SK-N-MC (cell line): ENCODE results near the gene PNCK.

Experiments used
- DNase-seq: peaks from one replicate; pipeline ENCODE4 v3.0.0-alpha.2; 2011; ENCODE audit warnings: low read depth, low spot score
- H3K27ac ChIP-seq: fragments of 200-600 bp; sonication (generic); 2 replicates; pipeline ENCODE4 v1.5.1; 2016; ENCODE audit warnings: mixed run types
- H3K36me3 ChIP-seq: fragments of 200-600 bp; sonication (generic); 2 replicates; pipeline ENCODE4 v1.6.1; 2017; ENCODE audit warnings: antibody characterized with exemption, low read length, mixed read lengths; ENCODE audit not compliant: insufficient read depth
- H3K4me3 ChIP-seq: fragments of 200-600 bp; sonication (generic); 2 replicates; pipeline ENCODE4 v1.5.1; 2016
- H3K9ac ChIP-seq: fragments of 200-600 bp; sonication (generic); 2 replicates; pipeline ENCODE4 v1.8.0; 2017; ENCODE audit warnings: mixed run types, mixed read lengths; ENCODE audit not compliant: insufficient read length
- H3K9me3 ChIP-seq: fragments of 200-600 bp; sonication (generic); 2 replicates; pipeline ENCODE4 v1.6.1; 2017; ENCODE audit warnings: low read depth, mild to moderate bottlenecking, antibody characterized with exemption, low read length, moderate library complexity, mixed read lengths
- EZH2 ChIP-seq: fragments of 200-600 bp; sonication (generic); IDR thresholded peaks from one replicate; pipeline ENCODE4 v1.6.1; 2017; ENCODE audit warnings: antibody characterized with exemption
- FOXP2 ChIP-seq: optimal IDR thresholded peaks from 2 replicates; pipeline ENCODE3; 2011; ENCODE audit warnings: mild to moderate bottlenecking, moderate library complexity; ENCODE audit not compliant: insufficient read depth; ENCODE audit errors: extremely low read length, control extremely low read depth
- POLR2AphosphoS5 ChIP-seq: IDR thresholded peaks from 2 replicates; pipeline ENCODE4 v1.6.1; 2012; ENCODE audit warnings: mild to moderate bottlenecking, low read depth, low read length, borderline replicate concordance

Gene PNCK

DNA sequence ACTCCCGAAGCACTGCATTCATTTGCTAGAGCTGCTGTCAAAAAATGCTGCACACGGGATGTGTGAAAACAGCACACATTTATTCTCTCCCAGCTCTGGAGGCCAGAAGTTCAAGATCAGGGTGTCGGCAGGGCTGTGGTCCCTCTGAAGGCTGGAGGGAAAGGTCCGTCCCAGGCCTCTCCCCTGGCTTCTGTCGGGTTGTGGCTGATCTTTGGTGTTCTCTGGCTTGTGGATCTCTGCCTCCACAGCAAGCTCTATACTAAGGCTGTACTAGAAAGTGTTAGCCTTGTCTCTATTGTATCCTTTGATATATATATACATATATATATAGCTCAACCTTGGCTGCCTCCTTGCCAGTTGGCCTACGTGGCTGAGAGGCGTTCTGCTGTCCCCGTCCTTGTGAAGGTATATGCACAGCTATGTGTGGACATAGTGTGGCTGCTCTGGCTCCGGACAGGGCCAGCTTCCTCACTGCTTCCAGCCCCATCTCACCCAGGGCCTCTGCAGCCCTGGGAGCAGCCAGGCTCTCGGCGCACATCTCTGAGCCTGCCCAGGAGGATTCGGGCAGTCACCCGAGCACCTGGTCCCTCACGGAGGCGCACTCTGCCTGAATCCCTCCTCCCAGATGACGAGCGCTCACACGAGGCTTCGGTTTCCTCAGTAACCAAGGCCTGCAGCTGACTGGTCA lies 41.6 kb downstream of the PNCK start:
- DNase-seq: no peak
- TF ChIP-seq POLR2AphosphoS5 (no peak), EZH2 (no peak), FOXP2 (no peak)
- H3K9ac ChIP-seq: no peak overlapping the region
- no peaks in the 10 kb centered on the region for H3K9me3 ChIP-seq
- H3K4me3 ChIP-seq: no peak overlapping the region
- no peak overlapping the region for H3K27ac ChIP-seq
- no peaks in the 10 kb centered on the region for H3K36me3 ChIP-seq

DNA sequence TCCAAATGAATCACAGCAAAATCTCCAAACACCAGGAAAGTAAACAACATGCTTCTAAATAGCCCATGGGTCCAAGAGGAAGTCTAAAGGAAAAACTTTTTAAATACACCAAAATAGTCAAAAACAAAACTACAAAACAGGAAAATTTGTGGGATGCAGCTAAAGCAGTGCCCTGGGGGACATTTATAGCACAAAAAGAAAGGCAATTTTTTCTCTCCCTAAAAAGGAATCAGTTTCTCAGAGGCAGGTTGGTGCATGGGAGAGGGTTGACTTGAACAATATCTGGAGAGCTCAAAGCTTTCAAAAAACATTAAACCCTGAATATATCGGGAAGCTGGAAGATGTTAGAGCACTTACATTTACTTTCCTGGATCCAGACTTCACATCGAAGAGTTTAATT lies 42.3 kb downstream of the PNCK start:
- H3K9me3 ChIP-seq: no peaks in the 10 kb centered on the region
- H3K9ac ChIP-seq: no peak overlapping the region
- no peak overlapping the region for H3K4me3 ChIP-seq
- H3K27ac ChIP-seq: no peak overlapping the region
- DNase-seq: no peak
- TF ChIP-seq POLR2AphosphoS5: no peak
- no peak for TF ChIP-seq FOXP2
- no peak for TF ChIP-seq EZH2
- no peaks in the 10 kb centered on the region for H3K36me3 ChIP-seq

DNA sequence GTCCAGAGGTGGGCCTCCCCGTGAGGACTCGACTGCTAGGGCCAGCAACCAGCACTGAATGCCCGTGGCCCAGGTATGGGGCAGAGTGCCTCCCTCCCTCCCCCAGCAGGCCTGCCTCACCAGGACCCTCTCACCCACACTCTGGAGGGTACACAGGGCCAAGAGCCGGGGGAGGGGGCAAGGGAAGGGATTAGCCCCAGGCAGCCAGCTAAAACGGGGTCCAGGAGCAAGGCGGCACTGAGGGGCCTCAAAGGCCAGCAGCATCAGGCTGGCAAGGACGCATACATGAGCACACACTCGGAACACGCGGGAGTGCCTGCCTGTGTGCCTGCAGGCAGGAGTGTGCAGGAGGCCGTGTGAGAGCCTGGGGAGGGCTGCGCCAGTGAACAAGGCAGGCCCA lies 44.9 kb downstream of the PNCK start:
- Histone ChIP-seq H3K36me3 (no peaks in the 10 kb centered on the region), H3K9ac (no peak overlapping the region), H3K4me3 (no peak overlapping the region), H3K9me3 (no peaks in the 10 kb centered on the region), H3K27ac (no peak overlapping the region)
- TF ChIP-seq EZH2: no peak
- TF ChIP-seq POLR2AphosphoS5: no peak
- TF ChIP-seq FOXP2: no peak
- DNase-seq: no peak

DNA sequence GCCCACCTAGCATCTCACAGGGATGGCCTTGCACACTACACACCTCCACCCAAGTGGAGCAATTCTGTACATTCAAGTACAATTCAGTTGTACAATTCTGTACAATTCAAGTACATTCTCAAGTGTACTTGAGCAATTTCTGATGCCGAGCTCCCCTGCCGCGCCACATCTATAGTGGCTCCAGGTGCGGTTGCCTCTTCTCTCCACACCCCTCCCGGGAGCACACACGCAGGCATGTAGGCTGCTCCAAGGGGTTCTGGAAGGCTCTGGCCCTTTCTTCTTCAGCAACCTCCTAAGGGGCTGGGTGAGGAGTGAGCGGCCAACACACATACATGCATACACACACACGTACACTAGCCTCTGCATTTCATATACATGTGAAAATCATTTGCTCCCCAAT lies 45.5 kb downstream of the PNCK start:
- no peak for DNase-seq
- H3K9me3 ChIP-seq: no peaks in the 10 kb centered on the region
- no peak overlapping the region for H3K4me3 ChIP-seq
- H3K36me3 ChIP-seq: no peaks in the 10 kb centered on the region
- no peak for TF ChIP-seq EZH2
- no peak for TF ChIP-seq POLR2AphosphoS5
- no peak for TF ChIP-seq FOXP2
- H3K27ac ChIP-seq: no peak overlapping the region
- no peak overlapping the region for H3K9ac ChIP-seq

DNA sequence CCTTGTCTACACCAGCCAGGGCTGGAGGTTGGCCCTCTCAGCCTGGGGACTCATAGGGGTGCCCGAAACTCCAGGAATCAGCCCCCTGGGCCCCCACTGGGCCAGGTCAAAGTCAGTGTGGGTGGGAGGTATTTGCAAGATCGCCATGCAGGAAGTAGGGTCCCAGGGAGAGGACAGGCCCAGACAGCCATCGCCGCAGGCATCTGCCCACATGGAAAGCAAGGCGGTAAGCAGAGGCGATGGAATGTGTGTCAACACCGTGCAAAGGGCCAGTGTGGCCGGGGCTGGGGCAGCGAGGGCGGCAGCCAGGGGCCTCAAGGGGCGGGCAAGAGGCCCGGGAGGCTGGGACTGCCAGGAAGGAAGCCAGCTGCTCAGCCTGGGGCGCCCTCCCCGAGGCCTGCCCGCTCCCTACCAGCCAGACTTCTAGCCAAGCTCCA lies 45.9 kb downstream of the PNCK start:
- DNase-seq: no peak
- no peak overlapping the region for H3K4me3 ChIP-seq
- H3K27ac ChIP-seq: no peak overlapping the region
- H3K36me3 ChIP-seq: no peaks in the 10 kb centered on the region
- no peak overlapping the region for H3K9ac ChIP-seq
- TF ChIP-seq FOXP2 (no peak), POLR2AphosphoS5 (no peak), EZH2 (no peak)
- no peaks in the 10 kb centered on the region for H3K9me3 ChIP-seq

DNA sequence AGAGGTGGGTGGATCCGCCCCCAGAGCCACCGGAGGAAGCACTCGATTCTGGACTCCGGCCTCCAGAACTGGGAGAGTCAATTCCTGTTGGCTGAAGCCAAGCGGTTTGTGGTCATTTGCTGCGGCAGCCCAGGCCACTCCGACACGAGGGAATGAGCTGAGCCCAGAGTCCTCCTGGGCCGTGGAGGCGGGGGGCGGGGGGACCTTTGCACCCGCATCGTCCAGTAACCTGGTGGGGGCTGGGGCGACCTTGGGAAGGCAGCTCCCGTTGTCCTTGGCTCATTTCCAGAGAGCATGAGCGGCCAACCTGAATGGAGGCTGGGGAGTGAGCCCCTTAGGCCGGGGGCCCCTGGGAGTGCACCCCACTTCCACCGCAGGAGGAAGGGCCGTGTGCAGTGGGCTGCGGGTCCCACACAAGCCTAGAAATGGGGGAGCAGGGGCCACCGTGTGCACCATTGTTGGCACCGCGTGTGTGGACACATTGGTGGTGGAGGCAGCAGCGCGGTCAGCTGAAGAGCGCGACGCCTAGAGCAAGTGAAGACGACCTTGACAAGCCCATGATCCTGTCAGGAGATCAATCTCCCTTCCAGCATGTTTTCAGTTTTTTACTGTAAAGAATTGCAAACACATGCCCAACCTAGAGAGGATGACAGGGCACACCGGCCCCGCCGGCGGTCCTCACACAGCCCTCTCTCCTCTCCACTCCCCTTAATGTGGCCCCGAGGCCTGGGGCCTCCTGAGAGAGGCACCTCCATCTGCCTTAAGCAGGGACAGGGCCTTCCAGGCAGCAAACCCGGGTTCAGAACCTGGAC lies 46.5 kb downstream of the PNCK start:
- H3K4me3 ChIP-seq: no peak overlapping the region
- TF ChIP-seq EZH2 (no peak), FOXP2 (no peak)
- H3K9me3 ChIP-seq: no peaks in the 10 kb centered on the region
- no peak overlapping the region for H3K27ac ChIP-seq
- H3K9ac ChIP-seq: no peak overlapping the region
- DNase-seq: no peak
- H3K36me3 ChIP-seq: no peaks in the 10 kb centered on the region

DNA sequence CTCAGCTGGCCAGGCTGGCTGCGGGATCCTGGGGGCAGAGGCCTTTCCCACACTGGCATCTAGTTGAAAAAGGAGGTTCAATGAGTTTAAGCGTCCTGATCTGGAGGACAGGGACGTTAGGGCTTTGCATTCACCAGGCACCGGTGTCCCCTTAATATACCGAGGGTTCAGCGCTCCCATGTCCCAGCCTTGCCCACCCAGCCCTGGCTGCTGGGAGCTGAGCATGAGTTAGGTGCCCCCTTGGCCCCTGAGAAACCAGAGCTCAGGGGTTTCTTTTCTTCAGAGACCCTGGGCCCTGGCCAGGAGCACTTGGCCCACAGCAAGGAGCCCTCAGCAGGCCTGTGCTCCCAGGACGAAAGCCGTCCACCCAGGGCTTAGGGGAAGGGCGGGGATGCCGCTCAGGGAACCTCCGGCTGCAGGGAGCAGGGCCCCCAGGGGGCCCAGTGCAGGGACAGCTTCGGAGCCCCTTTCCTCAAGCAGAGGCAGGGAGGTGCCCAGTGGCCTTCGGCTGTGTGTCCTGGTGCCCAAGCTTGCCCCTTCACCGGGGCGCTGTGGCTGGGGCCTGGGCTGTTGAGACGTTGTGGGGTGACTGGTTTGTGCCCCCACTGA lies 47.5 kb downstream of the PNCK start:
- DNase-seq: no peak
- Histone ChIP-seq H3K27ac (no peak overlapping the region), H3K9ac (no peak overlapping the region), H3K36me3 (no peaks in the 10 kb centered on the region), H3K9me3 (no peaks in the 10 kb centered on the region), H3K4me3 (no peak overlapping the region)
- TF ChIP-seq FOXP2 (no peak), EZH2 (no peak), POLR2AphosphoS5 (no peak)

DNA sequence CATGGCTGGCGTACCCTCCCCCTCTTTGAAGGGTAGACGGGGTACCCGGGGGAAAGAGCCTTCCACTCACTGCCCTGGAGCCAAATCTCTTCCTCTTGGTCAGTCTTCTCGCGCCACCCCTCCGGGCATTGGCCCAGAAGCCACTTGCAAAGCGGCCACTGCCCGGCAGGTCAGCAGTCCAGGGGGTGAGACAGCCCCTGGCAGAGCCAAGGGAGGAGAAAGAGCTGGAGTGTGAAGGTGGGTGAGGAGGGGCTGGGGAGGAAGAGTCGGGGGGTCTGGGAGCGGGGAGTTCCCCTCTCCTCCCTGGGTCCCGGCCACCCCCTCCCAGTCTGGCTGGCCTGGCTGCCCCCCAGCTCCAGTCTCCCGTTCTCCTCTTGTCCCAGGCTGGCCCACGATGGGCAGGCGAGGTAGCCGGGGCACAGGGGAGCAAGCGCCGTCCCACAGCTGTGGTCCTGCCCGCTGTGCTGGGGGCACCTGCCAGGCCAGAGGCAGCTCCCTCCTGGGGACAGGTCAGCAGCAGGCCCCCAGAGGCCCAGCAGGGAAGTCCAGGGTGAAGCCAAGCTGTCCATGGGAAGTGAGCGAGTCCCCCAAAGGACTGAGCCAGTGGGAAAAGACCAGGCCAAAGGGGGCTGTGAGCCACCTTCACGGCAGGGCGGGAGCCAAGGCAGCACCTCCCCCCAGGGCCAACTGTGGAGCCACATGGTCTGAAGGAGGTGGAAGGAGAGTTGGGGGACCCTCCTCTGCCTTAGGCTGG lies 48.2 kb downstream of the PNCK start:
- no peak overlapping the region for H3K4me3 ChIP-seq
- no peak overlapping the region for H3K27ac ChIP-seq
- TF ChIP-seq POLR2AphosphoS5 (no peak), FOXP2 (no peak), EZH2 (no peak)
- DNase-seq: no peak
- no peaks in the 10 kb centered on the region for H3K9me3 ChIP-seq
- H3K36me3 ChIP-seq: no peaks in the 10 kb centered on the region
- no peak overlapping the region for H3K9ac ChIP-seq
